ENCODE measurements around the gene ARID3C.

Gene ARID3C

GRCh38 chr9:34580358-34580757 is 48.5 kb downstream of the ARID3C start:
- DNase-seq (ENCODE audit: low read depth) = no peak
- no peak overlapping the region for H3K4me3 ChIP-seq (ENCODE audit: low read depth, low read length)
- no peak for TF ChIP-seq CTCF (conservative IDR thresholded peaks at IDR 0.05; ENCODE audit: low read depth, low read length)

- TF ChIP-seq CTCF (conservative IDR thresholded peaks at IDR 0.05; ENCODE audit: low read depth, low read length) = no peak
- no peak overlapping the region for H3K4me3 ChIP-seq (ENCODE audit: low read depth, low read length)
- no peak for DNase-seq (ENCODE audit: low read depth)
Measured at GRCh38 chr9:34579808-34580163, 49.1 kb downstream of the ARID3C start.

GRCh38 chr9:34579104-34579807 is 49.6 kb downstream of the ARID3C start:
- TF ChIP-seq CTCF (conservative IDR thresholded peaks at IDR 0.05; ENCODE audit: low read depth, low read length) = no peak
- no peak overlapping the region for H3K4me3 ChIP-seq (ENCODE audit: low read depth, low read length)
- no peak for DNase-seq (ENCODE audit: low read depth)

GRCh38 chr9:34578241-34579103 is 50.4 kb downstream of the ARID3C start:
- no peak overlapping the region for H3K4me3 ChIP-seq (ENCODE audit: low read depth, low read length)
- peak; percentile 63 for DNase-seq (ENCODE audit: low read depth)
- TF ChIP-seq CTCF (conservative IDR thresholded peaks at IDR 0.05; ENCODE audit: low read depth, low read length) = no peak

- no peak for TF ChIP-seq CTCF (conservative IDR thresholded peaks at IDR 0.05; ENCODE audit: low read depth, low read length)
- no peak for DNase-seq (ENCODE audit: low read depth)
- H3K4me3 ChIP-seq (ENCODE audit: low read depth, low read length) = no peak overlapping the region
Measured at GRCh38 chr9:34577400-34578240, 51.2 kb downstream of the ARID3C start.

GRCh38 chr9:34576597-34577399 is 52.1 kb downstream of the ARID3C start:
- no peak overlapping the region for H3K4me3 ChIP-seq (ENCODE audit: low read depth, low read length)
- no peak for TF ChIP-seq CTCF (conservative IDR thresholded peaks at IDR 0.05; ENCODE audit: low read depth, low read length)
- no peak for DNase-seq (ENCODE audit: low read depth)

Measured in choroid plexus epithelial cell (primary cell).